ENCODE data around the gene NCOA3. TPM values are rescaled to one million over a fixed set of nuclear protein-coding genes. Genes with fewer than 3 reads are reported as not detected.

Gene NCOA3
- total and polyA plus RNA-seq, 2 experiments from 2014 or later = 6.7 to 25.8 TPM

- H3K36me3 ChIP-seq (ENCODE audit: insufficient read depth) = no peaks in the 10 kb centered on the region; the same call in 1 of the 2 replicates
- H3K79me2 ChIP-seq (replicated peaks; ENCODE audit: insufficient read depth) = peaks cover 92% of the 10 kb centered on the region
- ATAC-seq (no peak), DNase-seq (ENCODE audit: low spot score) (no peak)
- no peak overlapping the region for H3K4me3 ChIP-seq
- Mint-ChIP-seq H3K4me3 (no peak overlapping the region), H3K27me3 (ENCODE audit: insufficient read depth, low read depth, poor library complexity) (peaks cover 3% of the 10 kb centered on the region), H3K36me3 (ENCODE audit: low read depth) (no peaks in the 10 kb centered on the region; the same call in 2 of the 3 replicates), H3K9me3 (no peaks in the 10 kb centered on the region; the same call in 2 of the 3 replicates), H3K27ac (no peak overlapping the region), H3K4me1 (peaks cover 6% of the 10 kb centered on the region; the same call in 2 of the 3 replicates)
- H4K20me1 ChIP-seq (replicated peaks; ENCODE audit: insufficient read depth) = peaks cover 22% of the 10 kb centered on the region
- H3F3A ChIP-seq (replicated peaks; ENCODE audit: low read depth) = no peaks in the 10 kb centered on the region
- 0 out of 2 replicates have a peak, but pooled peaks cover 8% of the 10 kb centered on the region for H3K4me1 ChIP-seq (ENCODE audit: insufficient read depth)
- 0 out of 2 replicates have a peak overlapping the region, but pooled peaks have one; percentile 32 for H3K27ac ChIP-seq (ENCODE audit: low read depth)
- no peaks in the 10 kb centered on the region for H3K27me3 ChIP-seq (ENCODE audit: insufficient read depth)
- H3K9me2 ChIP-seq (ENCODE audit: insufficient read depth) = no peaks in the 10 kb centered on the region
- no peak overlapping the region for H2AFZ ChIP-seq
- no peak overlapping the region for H3K4me2 ChIP-seq
- no peak for TF ChIP-seq STAT1 (IDR thresholded peaks at IDR 0.05; ENCODE audit: unreplicated experiment)
- no peak for TF ChIP-seq EZH2phosphoT487 (IDR thresholded peaks at IDR 0.05; ENCODE audit: unreplicated experiment)
- TF ChIP-seq CREB1 (CRISPR knock-in tag; IDR thresholded peaks at IDR 0.05; ENCODE audit: low read depth) = no peak
- TF ChIP-seq EZH2 (IDR thresholded peaks at IDR 0.05; ENCODE audit: low read depth, unreplicated experiment) = no peak
Observed at GRCh38 chr20:47533518-47534062, 31.9 kb downstream of the NCOA3 start.

- Histone ChIP-seq H3K9me2 (ENCODE audit: insufficient read depth) (no peaks in the 10 kb centered on the region), H3K4me2 (no peak overlapping the region), H2AFZ (no peak overlapping the region), H4K20me1 (replicated peaks; ENCODE audit: insufficient read depth) (peaks cover 19% of the 10 kb centered on the region), H3K79me2 (replicated peaks; ENCODE audit: insufficient read depth) (peaks cover 93% of the 10 kb centered on the region), H3K27me3 (ENCODE audit: insufficient read depth) (no peaks in the 10 kb centered on the region), H3K4me1 (ENCODE audit: insufficient read depth) (0 out of 2 replicates have a peak, but pooled peaks cover 6% of the 10 kb centered on the region), H3K36me3 (ENCODE audit: insufficient read depth) (no peaks in the 10 kb centered on the region; the same call in 1 of the 2 replicates), H3K27ac (ENCODE audit: low read depth) (peak overlapping the region; percentile 53), H3K4me3 (no peak overlapping the region), H3F3A (replicated peaks; ENCODE audit: low read depth) (no peaks in the 10 kb centered on the region)
- no peaks in the 10 kb centered on the region; the same call in 2 of the 3 replicates for H3K36me3 Mint-ChIP-seq (ENCODE audit: low read depth)
- ATAC-seq = no peak
- H3K27me3 Mint-ChIP-seq (ENCODE audit: insufficient read depth, low read depth, poor library complexity) = peaks cover 3% of the 10 kb centered on the region
- TF ChIP-seq CTCF (conservative IDR thresholded peaks at IDR 0.05; ENCODE audit: low read depth in 2 of 2) (no peak), STAT1 (IDR thresholded peaks at IDR 0.05; ENCODE audit: unreplicated experiment) (no peak), POLR2AphosphoS5 (IDR thresholded peaks at IDR 0.05; ENCODE audit: low read depth) (no peak), JUNB (IDR thresholded peaks at IDR 0.05; ENCODE audit: unreplicated experiment) (no peak), ZNF331 (CRISPR knock-in tag; IDR thresholded peaks at IDR 0.05; ENCODE audit: low read depth) (no peak)
- H3K9me3 Mint-ChIP-seq = no peaks in the 10 kb centered on the region; the same call in 2 of the 3 replicates
- DNase-seq (ENCODE audit: low spot score) = no peak
- no peak overlapping the region for H3K4me3 Mint-ChIP-seq
- no peak overlapping the region for H3K27ac Mint-ChIP-seq
- peaks cover 7% of the 10 kb centered on the region; the same call in 2 of the 3 replicates for H3K4me1 Mint-ChIP-seq
Observed at GRCh38 chr20:47534405-47534804, 32.7 kb downstream of the NCOA3 start.

Measured in GM23338 (cell line).